HG03575 (cell line): ENCODE data around the gene SLC10A3.

ENCODE experiments used
- ATAC-seq: cut with Tn5 transposase; IDR thresholded peaks from one replicate; pipeline ENCODE4 v1.9.1; 2021; ENCODE audit not compliant: unreplicated experiment, insufficient number of reproducible peaks, low FRiP score; ENCODE audit errors: extremely low read depth

SLC10A3 gene

GRCh38 chrX:154486052-154486395 lies 4.4 kb downstream of the SLC10A3 start:
- ATAC-seq: no peak

- ATAC-seq: no peak
Measured at GRCh38 chrX:154485150-154486051, 5.0 kb downstream of the SLC10A3 start.

- ATAC-seq: no peak
Measured at GRCh38 chrX:154484255-154485149, 5.9 kb downstream of the SLC10A3 start.

GRCh38 chrX:154483325-154483724 lies 7.1 kb downstream of the SLC10A3 start:
- no peak for ATAC-seq

- no peak for ATAC-seq
Measured at GRCh38 chrX:154482786-154483185, 7.6 kb downstream of the SLC10A3 start.

- ATAC-seq: no peak
Measured at GRCh38 chrX:154481911-154482601, 8.4 kb downstream of the SLC10A3 start.

- ATAC-seq: no peak
Measured at GRCh38 chrX:154481195-154481594, 9.2 kb downstream of the SLC10A3 start.

GRCh38 chrX:154478728-154479622 lies 11.5 kb downstream of the SLC10A3 start, which contains the start of gene LAGE3:
Gene LAGE3 (minus strand): TSS chrX:154479281. CDS start chrX:154478915, 366 bp downstream.
- ATAC-seq: no peak

- ATAC-seq: no peak
Measured at GRCh38 chrX:154477891-154478477, 12.4 kb downstream of the SLC10A3 start.

GRCh38 chrX:154476821-154477220 lies 13.6 kb downstream of the SLC10A3 start:
- ATAC-seq: no peak

GRCh38 chrX:154473683-154474082 lies 16.7 kb downstream of the SLC10A3 start:
- no peak for ATAC-seq

GRCh38 chrX:154472685-154473632 lies 17.5 kb downstream of the SLC10A3 start:
- ATAC-seq: no peak

GRCh38 chrX:154471839-154472684 lies 18.4 kb downstream of the SLC10A3 start:
- no peak for ATAC-seq

- ATAC-seq: no peak
Measured at GRCh38 chrX:154470914-154471568, 19.4 kb downstream of the SLC10A3 start.

- ATAC-seq: no peak
Measured at GRCh38 chrX:154470434-154470833, 20.0 kb downstream of the SLC10A3 start.

GRCh38 chrX:154469880-154470279 lies 20.5 kb downstream of the SLC10A3 start:
- ATAC-seq: no peak
